Adipocyte (in vitro differentiated cells): ENCODE measurements around the gene GTF2B.
"Not testable (repeated sequence)": the region's sequence is repeated elsewhere in the genome, so short reads cannot be mapped to it uniquely, and the experiment has no call there.

Experiments used
- DNase-seq: peaks from one replicate; pipeline ENCODE4 v3.0.0-alpha.2; 2015; ENCODE audit warnings: low read depth
- H3K27me3 ChIP-seq: replicated peaks from 2 replicates; pipeline ENCODE4 v1.7.0; 2013; ENCODE audit warnings: mild to moderate bottlenecking, low read length, moderate library complexity; ENCODE audit not compliant: control insufficient read depth, insufficient read depth
- H3K36me3 ChIP-seq: 2 replicates; pipeline ENCODE4 v1.7.0; 2013; ENCODE audit warnings: low read length, mild to moderate bottlenecking, moderate library complexity; ENCODE audit not compliant: control insufficient read depth, insufficient read depth, severe bottlenecking
- H3K4me1 ChIP-seq: 2 replicates; pipeline ENCODE4 v1.7.0; 2013; ENCODE audit warnings: mild to moderate bottlenecking, low read length, moderate library complexity; ENCODE audit not compliant: control insufficient read depth, insufficient read depth
- H3K4me3 ChIP-seq: 2 replicates; pipeline ENCODE4 v1.7.0; 2013; ENCODE audit warnings: mild to moderate bottlenecking, low read length, moderate library complexity
- H3K9ac ChIP-seq: 2 replicates; pipeline ENCODE4 v1.7.0; 2013; ENCODE audit warnings: mild to moderate bottlenecking, low read length, moderate library complexity
- H3K9me3 ChIP-seq: 2 replicates; pipeline ENCODE4 v1.7.0; 2013; ENCODE audit warnings: mild to moderate bottlenecking, low read length, moderate library complexity; ENCODE audit not compliant: control insufficient read depth

GTF2B gene

GRCh38 chr1:88851303-88852063, 39.9 kb downstream of the GTF2B start:
- H3K27me3 ChIP-seq, result no peaks in the 10 kb centered on the region
- no peak for DNase-seq
- H3K36me3 ChIP-seq, result peaks cover 51% of the 10 kb centered on the region
- H3K9me3 ChIP-seq, result no peaks in the 10 kb centered on the region
- no peak overlapping the region for H3K4me3 ChIP-seq
- peaks cover 6% of the 10 kb centered on the region for H3K4me1 ChIP-seq
- no peak overlapping the region for H3K9ac ChIP-seq

- no peak for DNase-seq
- no peak overlapping the region for H3K9ac ChIP-seq
- peaks cover 20% of the 10 kb centered on the region for H3K36me3 ChIP-seq
- H3K9me3 ChIP-seq, result no peaks in the 10 kb centered on the region
- no peaks in the 10 kb centered on the region for H3K27me3 ChIP-seq
- H3K4me3 ChIP-seq, result no peak overlapping the region
- no peaks in the 10 kb centered on the region for H3K4me1 ChIP-seq
These were observed 43.7 kb downstream of the GTF2B start for GRCh38 chr1:88847643-88848042.

- Histone ChIP-seq H3K9me3 (no peaks in the 10 kb centered on the region), H3K36me3 (peaks cover 66% of the 10 kb centered on the region), H3K9ac (no peak overlapping the region), H3K4me3 (no peak overlapping the region), H3K27me3 (no peaks in the 10 kb centered on the region), H3K4me1 (no peaks in the 10 kb centered on the region)
- no peak for DNase-seq
These were observed 65.6 kb downstream of the GTF2B start for GRCh38 chr1:88825721-88826120.

GRCh38 chr1:88819642-88820041, 71.7 kb downstream of the GTF2B start:
- H3K9ac ChIP-seq, DNase-seq, H3K4me3 ChIP-seq, H3K9me3 ChIP-seq, H3K27me3 ChIP-seq, H3K4me1 ChIP-seq: not testable (repeated sequence)
- H3K36me3 ChIP-seq, result peaks cover 41% of the 10 kb centered on the region

GRCh38 chr1:88813471-88813870, 77.9 kb downstream of the GTF2B start:
- Histone ChIP-seq H3K4me3 (no peak overlapping the region), H3K36me3 (peaks cover 60% of the 10 kb centered on the region), H3K9ac (no peak overlapping the region), H3K9me3 (no peaks in the 10 kb centered on the region), H3K27me3 (no peaks in the 10 kb centered on the region), H3K4me1 (no peaks in the 10 kb centered on the region)
- no peak for DNase-seq

- no peaks in the 10 kb centered on the region for H3K9me3 ChIP-seq
- no peak overlapping the region for H3K4me3 ChIP-seq
- H3K36me3 ChIP-seq, result peaks cover 63% of the 10 kb centered on the region
- no peaks in the 10 kb centered on the region for H3K4me1 ChIP-seq
- H3K9ac ChIP-seq, result no peak overlapping the region
- H3K27me3 ChIP-seq, result no peaks in the 10 kb centered on the region
- DNase-seq, result no peak
These were observed 79.0 kb downstream of the GTF2B start for GRCh38 chr1:88812366-88812765.

GRCh38 chr1:88803444-88803843, 87.9 kb downstream of the GTF2B start:
- peaks cover 66% of the 10 kb centered on the region for H3K36me3 ChIP-seq
- no peaks in the 10 kb centered on the region for H3K27me3 ChIP-seq
- peaks cover 7% of the 10 kb centered on the region for H3K9me3 ChIP-seq
- H3K4me1 ChIP-seq, result peaks cover 14% of the 10 kb centered on the region
- no peak for DNase-seq
- no peak overlapping the region for H3K9ac ChIP-seq
- no peak overlapping the region for H3K4me3 ChIP-seq

GRCh38 chr1:88802950-88803349, 88.4 kb downstream of the GTF2B start:
- no peaks in the 10 kb centered on the region for H3K27me3 ChIP-seq
- no peak overlapping the region for H3K9ac ChIP-seq
- H3K9me3 ChIP-seq, result peaks cover 7% of the 10 kb centered on the region
- peak; percentile 61 for DNase-seq
- no peak overlapping the region for H3K4me3 ChIP-seq
- H3K36me3 ChIP-seq, result peaks cover 67% of the 10 kb centered on the region
- peaks cover 14% of the 10 kb centered on the region for H3K4me1 ChIP-seq
